SK-N-SH (cell line): ENCODE results near the gene CYFIP2. TPM values are rescaled to one million over a fixed set of nuclear protein-coding genes. Genes with fewer than 3 reads are reported as not detected.
A peak's percentile ranks its signal among the peaks of the same experiment; 100 is the strongest.

Experiments
- CTCF ChIA-PET: fragments of 300-600, 350-600 bp; formaldehyde crosslinking; extraction: SDS; loops from one replicate; lab custom pipeline; 2021; lab: Yijun Ruan, JAX
- POLR2A ChIA-PET: fragments of 350-600 bp; sonication (Branson Sonifier 250); formaldehyde crosslinking; extraction: SDS; loops from one replicate; lab custom pipeline; 2020; ENCODE audit warnings: antibody characterized with exemption, inconsistent platforms; lab: Yijun Ruan, JAX
- DNase-seq: peaks from one replicate; pipeline ENCODE4 v3.0.0; 2012
- H2AFZ ChIP-seq: fragments of 200-600 bp; sonication (generic); 2 replicates; pipeline ENCODE4 v1.8.1; 2016; ENCODE audit warnings: antibody characterized with exemption, mild to moderate bottlenecking, low read depth
- H3F3A ChIP-seq: fragments of 200-600 bp; sonication (generic); replicated peaks from 2 replicates; pipeline ENCODE3; 2016; ENCODE audit warnings: antibody characterized with exemption, mild to moderate bottlenecking; ENCODE audit not compliant: insufficient read depth
- H3K27ac ChIP-seq, 2 experiments: fragments of 200-500 bp in 1 of 2; fragments of 200-600 bp in 1 of 2; sonication (Bioruptor generic) in 1 of 2; sonication (generic), shearing (Covaris generic) in 1 of 2; 2 replicates each; pipeline versions ENCODE4 v1.5.1 to v1.6.1; 2014 to 2016; ENCODE audit warnings: low read depth in 2 of 2, inconsistent platforms in 1 of 2, low read length in 1 of 2, mild to moderate bottlenecking in 1 of 2, mixed read lengths in 1 of 2
- H3K27me3 ChIP-seq: fragments of 200-600 bp; sonication (generic), shearing (Covaris generic); 2 replicates; pipeline ENCODE4 v1.6.1; 2016; ENCODE audit warnings: mixed run types; ENCODE audit not compliant: insufficient read depth
- H3K36me3 ChIP-seq, 2 experiments: fragments of 200-500 bp in 1 of 2; fragments of 200-600 bp in 1 of 2; sonication (Bioruptor generic) in 1 of 2; sonication (generic) in 1 of 2; replicated peaks in 1 of 2; 2 replicates each; pipeline versions ENCODE3 to v1.5.1; 2014 to 2016; ENCODE audit warnings: low read length in 1 of 2, mild to moderate bottlenecking in 1 of 2; ENCODE audit not compliant: insufficient read depth in 2 of 2, control insufficient read depth in 1 of 2
- H3K4me1 ChIP-seq, 2 experiments: fragments of 200-500 bp in 1 of 2; fragments of 200-600 bp in 1 of 2; sonication (Bioruptor generic) in 1 of 2; sonication (generic), shearing (Covaris generic) in 1 of 2; 2 replicates each; pipeline versions ENCODE4 v1.5.1 to v1.6.1; 2014 to 2016; ENCODE audit warnings: low read depth in 1 of 2, low read length in 1 of 2, mixed run types in 1 of 2; ENCODE audit not compliant: insufficient read depth in 2 of 2, control insufficient read depth in 1 of 2
- H3K4me2 ChIP-seq: fragments of 200-600 bp; sonication (generic), shearing (Covaris generic); 2 replicates; pipeline ENCODE4 v1.6.1; 2017; ENCODE audit warnings: mixed run types
- H3K4me3 ChIP-seq, 2 experiments: fragments of 200-500 bp in 1 of 2; fragments of 200-600 bp in 1 of 2; sonication (Bioruptor generic) in 1 of 2; sonication (generic), shearing (Covaris generic) in 1 of 2; 2 replicates each; pipeline versions ENCODE4 v1.5.1 to v1.8.1; 2014 to 2016; ENCODE audit warnings: low read depth in 2 of 2, inconsistent platforms in 1 of 2, low read length in 1 of 2, mild to moderate bottlenecking in 1 of 2, mixed read lengths in 1 of 2, moderate library complexity in 1 of 2
- H3K79me2 ChIP-seq: fragments of 200-600 bp; sonication (generic); 2 replicates; pipeline ENCODE4 v1.8.1; 2017; ENCODE audit warnings: mild to moderate bottlenecking; ENCODE audit not compliant: insufficient read depth
- H3K9ac ChIP-seq: fragments of 200-600 bp; sonication (generic); 2 replicates; pipeline ENCODE4 v1.6.1; 2017; ENCODE audit warnings: mixed run types
- H3K9me2 ChIP-seq: fragments of 200-600 bp; sonication (generic); 2 replicates; pipeline ENCODE4 v1.6.1; 2017; ENCODE audit warnings: mixed run types
- H3K9me3 ChIP-seq: fragments of 200-600 bp; sonication (generic); 2 replicates; pipeline ENCODE4 v1.6.1; 2017; ENCODE audit warnings: mixed run types, mild to moderate bottlenecking, moderate library complexity
- H4K20me1 ChIP-seq: fragments of 200-600 bp; sonication (generic); 2 replicates; pipeline ENCODE4 v1.6.1; 2017; ENCODE audit warnings: mild to moderate bottlenecking, mixed run types; ENCODE audit not compliant: insufficient read depth
- CHD2 ChIP-seq: fragments of 150-350 bp; IDR thresholded peaks from 2 replicates; pipeline ENCODE4 v1.6.1; 2018; ENCODE audit warnings: low read length; ENCODE audit not compliant: partially characterized antibody
- CTCF ChIP-seq: fragments of 200-600 bp; sonication (generic); IDR thresholded peaks from 2 replicates; pipeline ENCODE4 v1.6.1; 2017; ENCODE audit warnings: antibody characterized with exemption, mild to moderate bottlenecking, moderate library complexity
- GATA2 ChIP-seq: sonication (generic); formaldehyde crosslinking; IDR thresholded peaks from 2 replicates; pipeline ENCODE4 v1.5.0; 2020; ENCODE audit warnings: mild to moderate bottlenecking, missing genetic modification reagents
- JUND ChIP-seq: IDR thresholded peaks from 2 replicates; pipeline ENCODE4 v1.4.0; 2012
- MXI1 ChIP-seq: IDR thresholded peaks from 2 replicates; pipeline ENCODE4 v1.6.1; 2012; ENCODE audit warnings: mild to moderate bottlenecking, low read depth, low read length, improper control_type of control experiment
- NFIC ChIP-seq: IDR thresholded peaks from 2 replicates; pipeline ENCODE4 v1.4.0; 2012; ENCODE audit warnings: borderline replicate concordance
- RAD21 ChIP-seq: IDR thresholded peaks from 2 replicates; pipeline ENCODE4 v1.6.1; 2012; ENCODE audit warnings: mild to moderate bottlenecking, low read length
- TAF1 ChIP-seq: IDR thresholded peaks from 2 replicates; pipeline ENCODE4 v1.6.1; 2012; ENCODE audit warnings: low read depth, mild to moderate bottlenecking, low read length, moderate library complexity, borderline replicate concordance
- TEAD4 ChIP-seq: IDR thresholded peaks from 2 replicates; pipeline ENCODE4 v1.4.0; 2012; ENCODE audit warnings: mild to moderate bottlenecking, borderline replicate concordance; ENCODE audit not compliant: insufficient read depth
- WGBS: methylation state at CpG from one replicate; pipeline ENCODE4 v1.1.6; 2017; ENCODE audit warnings: low lambda C conversion rate; 5-methylcytosine and 5-hydroxymethylcytosine counted together
- polyA plus RNA-seq, 3 experiments: library from polyadenylated mRNA; depleted of rRNA; stranded (reverse); fragments of >200 nt; gene quantifications; 2 replicates each; pipeline ENCODE4 v1.2.3, GENCODE V29; 2012
- TF ChIP-seq, protein P1 (sequence below): IDR thresholded peaks from 2 replicates; pipeline ENCODE4 v1.4.0; 2012; ENCODE audit warnings: low read depth

The CYFIP2 gene
- polyA plus RNA-seq, 1 of the 3 experiments (the other 2 are of a cell fraction) = 20.1 TPM

DNA sequence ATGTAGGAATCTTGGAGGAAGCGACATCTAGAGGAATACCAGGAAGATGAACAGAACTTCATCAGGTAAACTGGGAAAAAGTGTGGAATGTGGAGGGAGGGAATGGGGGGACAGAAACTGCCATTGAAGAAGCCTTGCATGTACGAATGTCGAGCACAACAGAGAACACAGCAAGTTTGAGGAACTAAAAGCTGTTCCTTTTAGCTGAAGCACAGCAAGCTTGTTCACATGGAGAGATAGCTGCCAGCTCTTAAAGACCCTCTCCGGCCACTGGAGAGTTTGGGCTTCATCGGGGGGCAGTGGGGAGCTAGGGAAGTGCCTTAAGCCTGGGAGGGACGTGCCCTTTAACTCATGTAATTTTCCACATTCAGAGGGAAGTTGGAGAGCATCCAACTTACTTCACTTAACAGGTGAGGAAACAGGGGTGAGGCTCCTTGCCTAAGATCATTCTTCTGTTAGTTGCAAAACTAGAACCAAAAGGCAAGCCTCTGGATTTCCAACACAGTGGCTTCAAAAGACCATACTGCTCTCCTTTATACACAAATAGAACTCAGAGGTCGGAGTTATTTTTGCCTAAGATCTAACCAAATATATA is 2.3 kb upstream of the CYFIP2 start:
- Histone ChIP-seq H3K36me3 (no peaks in the 10 kb centered on the region), H4K20me1 (no peaks in the 10 kb centered on the region)
- DNase-seq = no peak
- TF ChIP-seq GATA2 (CRISPR knock-in tag) = no peak
- no peak for TF ChIP-seq JUND
- no peak for TF ChIP-seq RAD21
- no peak for TF ChIP-seq NFIC
- TF ChIP-seq TEAD4 = no peak
- TF ChIP-seq, protein P1, sequence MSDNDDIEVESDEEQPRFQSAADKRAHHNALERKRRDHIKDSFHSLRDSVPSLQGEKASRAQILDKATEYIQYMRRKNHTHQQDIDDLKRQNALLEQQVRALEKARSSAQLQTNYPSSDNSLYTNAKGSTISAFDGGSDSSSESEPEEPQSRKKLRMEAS = no peak
- TF ChIP-seq CHD2 = no peak
- TF ChIP-seq, all 33 proteins: peak for 0
- WGBS = 71% methylated on average over 5 of the region's 7 CpGs
- Histone ChIP-seq H3K27ac (no peak overlapping the region), H3K9me3 (no peaks in the 10 kb centered on the region), H3K9me2 (no peaks in the 10 kb centered on the region), H3K79me2 (no peaks in the 10 kb centered on the region), H3K4me3 (no peak overlapping the region), H3K4me1 (peaks cover 0 to 19% of the 10 kb centered on the region in 2 experiments; a peak in 1 of 4 replicates), H3K4me2 (no peak overlapping the region), H3K27me3 (peaks cover 21% of the 10 kb centered on the region), H3K9ac (no peak overlapping the region), H2AFZ (no peak overlapping the region), H3F3A (no peaks in the 10 kb centered on the region)
- ChIA-PET POLR2A (no interaction called here), CTCF (interaction anchor here (1.6 to 6.8 kb wide), 4 partner anchors 10 to 115 kb away, joined by 5 to 63 read pairs (median 6); no protein-coding TSS in a partner anchor)

DNA sequence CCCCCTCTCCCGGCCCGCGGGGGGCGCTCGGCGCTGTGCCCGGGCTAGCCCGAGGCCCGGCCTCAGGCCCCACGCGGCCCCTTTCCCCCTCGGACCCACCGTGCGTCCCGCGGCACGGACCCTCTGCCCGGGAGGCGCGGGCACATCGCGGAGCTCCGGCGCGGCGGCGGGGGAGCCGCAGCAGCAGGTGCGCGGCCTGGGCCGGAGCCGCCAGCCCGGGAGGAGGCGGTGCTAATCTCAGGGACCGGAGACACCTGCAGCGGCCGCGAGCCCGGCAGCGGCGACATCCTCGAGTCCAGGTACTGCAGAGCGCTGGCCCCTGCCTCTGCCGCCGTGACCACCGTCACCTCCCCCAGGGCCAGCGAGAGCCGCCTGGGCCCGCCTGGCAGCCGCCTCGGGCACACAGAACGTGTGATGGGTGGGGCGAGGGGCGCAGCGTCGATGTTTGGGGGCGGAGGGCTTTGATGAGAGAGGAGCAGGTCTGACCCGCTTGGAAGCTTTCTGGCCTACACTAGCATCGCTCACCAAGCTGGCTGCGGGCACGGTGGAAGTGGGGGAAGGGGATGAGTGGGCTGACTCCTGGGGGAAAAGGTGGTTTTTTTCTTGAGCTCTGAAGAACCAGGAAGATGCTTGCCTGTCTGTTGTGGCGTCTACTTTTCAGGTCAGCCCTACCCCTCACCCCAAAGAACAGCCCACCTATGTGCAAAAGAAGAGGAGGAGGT is 524 bp downstream of the CYFIP2 start:
- POLR2A ChIA-PET = no interaction called here
- peak overlapping the region; percentile 72 to 90 for H3K4me3 ChIP-seq
- CTCF ChIA-PET = interaction anchor here (0.6 to 6.8 kb wide), 11 partner anchors 10 to 134 kb away, joined by 3 to 63 read pairs (median 5); no protein-coding TSS in a partner anchor
- H3K36me3 ChIP-seq = no peaks in the 10 kb centered on the region
- H3F3A ChIP-seq = no peaks in the 10 kb centered on the region
- no peak for DNase-seq
- H3K79me2 ChIP-seq = no peaks in the 10 kb centered on the region
- no peaks in the 10 kb centered on the region for H4K20me1 ChIP-seq
- TF ChIP-seq TAF1 = no peak
- TF ChIP-seq CTCF = peak; percentile 23
- no peak for TF ChIP-seq JUND
- TF ChIP-seq MXI1 = 0 out of 2 replicates have a peak, but pooled peaks have one; percentile 1
- peak overlapping the region; percentile 52; the same call in 1 of the 2 replicates for H3K9ac ChIP-seq
- H3K27me3 ChIP-seq = peaks cover 21% of the 10 kb centered on the region
- peaks cover 0 to 19% of the 10 kb centered on the region in 2 experiments; a peak in 1 of 4 replicates for H3K4me1 ChIP-seq
- H3K27ac ChIP-seq = peak overlapping the region in 1 of 2 experiments; percentile 65; a peak in 1 of 4 replicates
- peak overlapping the region; percentile 83 for H2AFZ ChIP-seq
- no peaks in the 10 kb centered on the region for H3K9me3 ChIP-seq
- no peaks in the 10 kb centered on the region for H3K9me2 ChIP-seq
- peak overlapping the region; percentile 90 for H3K4me2 ChIP-seq
- 12% methylated on average over 16 of the region's 62 CpGs for WGBS
